AG08395 (cell line): ENCODE results near the gene BICD1.
A peak's percentile ranks its signal among the peaks of the same experiment; 100 is the strongest.
"Not testable (repeated sequence)": the region's sequence is repeated elsewhere in the genome, so short reads cannot be mapped to it uniquely, and the experiment has no call there.

Experiments
- DNase-seq: peaks from one replicate; pipeline ENCODE4 v3.0.0; 2012; ENCODE audit warnings: mixed read lengths, low spot score

Gene BICD1

DNA sequence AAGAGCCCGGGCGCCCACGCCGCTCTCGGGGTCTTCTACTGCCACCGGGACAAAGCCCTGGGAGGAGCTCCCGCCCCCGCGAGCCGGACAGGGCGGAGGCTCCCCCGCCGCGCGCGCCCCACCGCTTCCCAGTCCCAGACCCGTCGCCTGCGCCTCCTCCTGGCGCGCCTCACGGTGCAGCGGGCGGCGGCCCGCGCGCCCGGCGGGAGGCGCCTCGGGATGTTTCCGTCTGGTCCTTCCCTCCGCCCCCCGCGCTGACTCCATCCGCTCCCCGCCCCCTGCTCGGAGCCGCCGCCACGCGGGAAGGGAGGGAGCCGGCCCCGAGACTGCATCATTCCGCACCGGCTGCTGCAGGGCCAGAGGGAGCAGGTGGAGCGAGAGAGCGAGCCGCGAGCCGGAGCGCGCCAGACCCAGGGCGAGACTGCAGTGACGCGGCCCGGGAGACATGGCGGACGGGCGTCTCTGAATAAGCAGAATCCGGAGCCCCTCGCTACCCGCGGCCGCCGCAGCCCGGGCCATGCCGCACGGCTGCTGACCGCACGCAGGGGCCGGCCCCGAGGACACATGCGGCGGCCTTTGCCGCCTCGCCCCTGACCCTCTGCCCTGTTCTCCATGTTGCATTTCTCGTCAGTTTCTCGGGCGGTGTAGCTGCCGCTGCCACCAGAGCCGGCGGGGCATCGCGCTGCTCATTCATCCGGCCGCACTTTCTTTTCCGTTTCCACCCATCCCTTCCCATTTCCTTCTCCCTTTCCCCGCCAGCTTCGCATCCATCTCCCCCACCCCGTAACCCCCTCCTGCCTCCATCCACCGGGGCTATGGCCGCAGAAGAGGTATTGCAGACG lies at the start of gene BICD1:
BICD1 (plus strand) TSS at position 331 of the 842 bp plus-strand sequence; CDS start at position 816, 485 bp downstream.
- DNase-seq: peak; percentile 91

GRCh38 chr12:32061033-32061432 lies 45.6 kb upstream of the BICD1 start:
- no peak for DNase-seq

- no peak for DNase-seq
Observed at GRCh38 chr12:32062881-32063280, 43.8 kb upstream of the BICD1 start.

DNA sequence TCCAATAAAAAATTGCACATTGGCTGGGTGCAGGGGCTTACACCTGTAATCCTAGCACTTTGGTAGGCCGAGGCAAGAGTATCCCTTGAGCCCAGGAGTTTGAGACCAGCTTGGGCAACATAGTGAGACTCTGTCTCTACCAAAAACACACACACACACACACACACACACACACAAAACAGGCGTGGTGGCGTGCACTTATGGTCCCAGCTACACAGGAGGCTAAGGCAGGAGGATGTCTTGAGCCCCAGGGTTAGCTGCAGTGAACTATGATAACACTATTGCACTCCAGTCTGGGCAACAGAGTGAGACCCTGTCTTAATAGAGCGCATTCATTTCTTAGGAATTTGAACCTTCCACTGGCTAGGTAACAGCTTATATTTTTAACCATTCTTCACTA lies 42.9 kb upstream of the BICD1 start:
- no peak for DNase-seq

DNA sequence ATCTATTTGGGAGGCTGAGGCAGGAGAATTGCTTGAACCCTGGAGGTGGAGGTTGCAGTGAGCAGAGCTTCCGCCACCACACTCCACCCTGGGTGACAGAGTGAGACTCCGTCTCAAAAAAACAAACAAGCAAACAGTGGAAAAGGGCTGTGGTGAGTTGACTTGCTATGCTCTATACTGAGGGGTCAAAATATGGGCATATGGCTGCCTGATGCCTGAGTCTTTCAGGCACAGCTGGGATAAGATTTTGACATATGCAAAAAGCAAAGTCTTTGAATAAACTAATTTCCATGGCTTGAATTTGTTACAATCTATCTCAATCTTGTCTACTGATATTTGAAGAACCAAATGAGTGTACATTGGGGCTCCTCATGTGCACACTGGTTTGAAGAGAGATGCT lies 40.4 kb upstream of the BICD1 start:
- DNase-seq: no peak

DNA sequence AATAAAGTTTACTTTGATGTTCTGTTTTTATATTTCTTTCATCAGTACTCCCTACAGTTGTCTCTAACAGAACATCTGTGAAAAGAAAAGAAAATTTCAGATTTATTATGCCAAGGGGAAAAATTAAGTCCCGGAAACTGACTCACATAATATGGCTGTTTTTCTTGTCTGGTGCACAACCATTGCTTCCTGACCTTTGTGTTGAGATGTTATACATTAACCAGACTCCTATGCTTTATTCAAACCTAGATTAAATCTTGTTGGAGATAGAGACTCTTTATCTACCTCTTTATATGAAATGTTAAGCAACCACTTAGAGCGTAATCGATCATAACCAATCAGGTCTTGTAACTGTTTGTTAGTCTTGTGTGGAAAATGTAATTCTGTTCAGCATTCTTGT lies 37.6 kb upstream of the BICD1 start:
- DNase-seq: no peak

- no peak for DNase-seq
Observed at GRCh38 chr12:32069731-32070130, 36.9 kb upstream of the BICD1 start.

GRCh38 chr12:32070370-32070769 lies 36.3 kb upstream of the BICD1 start:
- no peak for DNase-seq

- no peak for DNase-seq
Observed at GRCh38 chr12:32072102-32072501, 34.5 kb upstream of the BICD1 start.

GRCh38 chr12:32074432-32074831 lies 32.2 kb upstream of the BICD1 start:
- no peak for DNase-seq

- no peak for DNase-seq
Observed at GRCh38 chr12:32076941-32077340, 29.7 kb upstream of the BICD1 start.

- no peak for DNase-seq
Observed at GRCh38 chr12:32080435-32080834, 26.2 kb upstream of the BICD1 start.

DNA sequence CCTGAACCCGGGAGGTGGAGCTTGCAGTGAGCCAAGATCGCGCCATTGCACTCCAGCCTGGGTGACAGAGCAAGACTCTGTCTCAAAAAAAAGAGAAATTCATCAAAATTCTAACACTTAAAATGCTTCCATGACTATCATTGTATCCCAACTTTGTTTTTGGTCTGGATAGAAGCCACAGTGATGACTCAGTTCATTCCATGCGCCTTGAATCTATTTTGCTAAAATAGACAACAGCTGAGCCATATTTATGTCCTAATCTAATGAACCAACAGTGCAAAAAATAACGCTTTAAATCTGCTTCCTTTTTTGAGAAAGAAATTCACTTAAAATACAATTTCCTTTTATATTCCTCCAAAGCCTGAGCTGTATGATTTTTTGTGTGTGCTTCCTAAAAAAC lies 23.2 kb upstream of the BICD1 start:
- peak; percentile 81 for DNase-seq

- no peak for DNase-seq
Observed at GRCh38 chr12:32084017-32084688, 22.5 kb upstream of the BICD1 start.

DNA sequence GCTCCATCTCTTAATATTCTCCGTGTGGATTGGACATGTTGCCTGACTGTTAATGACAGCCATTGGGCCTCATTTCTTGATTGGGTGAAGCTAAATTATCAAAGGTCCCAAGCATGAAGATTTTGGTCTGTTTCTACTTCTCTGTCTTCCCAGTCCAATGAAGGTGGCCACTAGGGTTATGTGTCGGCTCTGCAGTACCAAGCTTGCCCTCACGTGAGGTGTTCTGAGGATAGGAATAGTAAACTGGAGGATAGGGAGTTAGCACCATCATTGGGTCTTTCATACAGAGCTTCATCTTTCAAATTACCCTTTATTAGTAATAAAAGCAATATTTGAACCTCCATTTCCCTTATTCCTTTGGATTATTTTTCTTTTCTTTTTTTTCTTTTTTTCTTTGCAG lies 21.9 kb upstream of the BICD1 start:
- DNase-seq: no peak

- DNase-seq: no peak
Observed at GRCh38 chr12:32087306-32087705, 19.3 kb upstream of the BICD1 start.

DNA sequence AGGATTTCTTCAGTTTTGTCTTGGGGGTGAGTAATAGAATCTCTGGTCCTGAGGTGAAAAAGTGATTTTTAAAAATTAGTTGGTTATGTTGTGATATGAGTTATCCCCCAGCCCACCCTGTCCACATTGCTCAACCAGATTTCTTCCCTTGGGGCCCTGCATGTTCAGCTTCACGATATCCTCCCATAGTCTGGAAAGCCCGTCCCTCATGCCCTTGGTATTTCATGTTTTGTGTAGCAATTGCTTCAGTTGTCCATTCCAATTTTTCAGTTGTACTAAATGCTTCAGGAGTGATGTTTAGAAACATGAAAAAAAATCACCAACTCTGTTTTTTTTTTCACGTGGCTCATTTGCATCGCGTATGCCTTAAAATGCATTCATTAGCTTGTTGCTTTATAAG lies 17.5 kb upstream of the BICD1 start:
- no peak for DNase-seq

- peak; percentile 14 for DNase-seq
Observed at GRCh38 chr12:32089586-32089985, 17.1 kb upstream of the BICD1 start.

DNA sequence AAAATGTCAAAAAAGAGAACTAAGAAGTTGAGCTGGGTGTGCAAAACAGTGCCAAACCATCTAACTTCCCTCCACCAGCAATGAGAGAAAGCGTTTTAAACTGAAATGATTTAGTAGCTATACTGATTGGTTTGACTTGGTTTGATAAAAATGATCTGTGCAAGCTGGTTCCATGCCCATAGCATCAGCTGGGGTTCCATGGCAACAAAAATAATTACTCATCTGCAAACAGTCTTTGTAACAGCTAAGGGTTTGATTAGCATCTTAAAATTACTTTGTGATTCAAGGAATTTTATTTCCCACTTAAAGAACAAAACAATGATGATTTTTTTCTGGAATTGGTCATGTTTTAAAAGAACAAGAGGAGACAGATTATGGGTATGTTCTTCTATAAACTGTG lies 15.0 kb upstream of the BICD1 start:
- DNase-seq: no peak

GRCh38 chr12:32098112-32098511 lies 8.5 kb upstream of the BICD1 start:
- no peak for DNase-seq

DNA sequence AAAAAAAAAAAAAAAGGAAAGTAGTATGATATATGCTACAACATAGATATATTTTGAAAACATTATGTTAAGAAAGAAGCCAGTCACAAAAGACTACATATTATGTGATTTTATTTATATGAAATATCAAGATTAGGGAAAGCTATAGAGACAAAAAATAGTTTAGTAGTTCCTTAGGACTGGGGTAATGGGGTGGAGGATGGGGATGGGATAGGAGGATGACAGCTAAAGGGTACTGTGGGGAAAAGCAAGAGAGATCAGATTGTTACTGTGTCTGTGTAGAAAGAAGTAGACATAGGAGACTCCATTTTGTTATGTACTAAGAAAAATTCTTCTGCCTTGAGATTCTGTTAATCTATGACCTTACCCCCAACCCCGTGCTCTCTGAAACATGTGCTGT lies 7.4 kb upstream of the BICD1 start:
- DNase-seq: not testable (repeated sequence)

DNA sequence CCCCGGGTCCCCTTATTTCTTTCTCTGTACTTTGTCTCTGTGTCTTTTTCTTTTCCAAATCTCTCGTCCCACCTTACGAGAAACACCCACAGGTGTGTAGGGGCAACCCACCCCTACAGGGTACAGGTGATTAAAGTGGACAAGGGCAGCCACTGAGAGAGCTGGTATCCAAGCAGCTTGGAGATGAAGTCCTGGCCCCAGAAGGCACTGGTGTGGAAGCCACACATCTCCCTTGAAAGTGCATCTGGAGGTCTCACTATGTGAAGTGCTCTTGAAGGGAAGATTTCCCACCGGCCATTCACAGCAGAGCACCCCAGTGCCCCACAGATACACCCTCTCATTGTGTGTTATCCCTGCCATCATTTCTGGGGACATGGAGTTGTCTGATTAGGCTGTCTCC lies 6.3 kb upstream of the BICD1 start:
- DNase-seq: no peak

DNA sequence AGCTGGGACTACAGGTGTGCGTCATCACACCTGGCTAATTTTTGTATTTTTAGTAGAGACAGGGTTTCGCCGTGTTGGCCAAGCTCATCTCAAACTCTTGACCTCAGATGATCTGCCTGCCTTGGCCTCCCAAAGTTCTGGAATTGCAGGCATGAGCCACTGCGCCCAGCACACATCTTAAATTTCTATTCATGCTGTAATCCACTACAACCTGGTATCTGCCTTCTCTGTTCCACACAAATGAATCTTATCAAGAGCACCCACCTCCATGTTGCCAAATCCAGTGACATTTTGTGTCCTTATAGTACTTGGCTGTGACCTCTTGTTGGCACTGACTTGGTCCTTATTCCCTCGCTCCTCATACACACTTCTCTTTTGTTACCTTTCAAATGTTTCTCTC lies 5.8 kb upstream of the BICD1 start:
- DNase-seq: no peak

GRCh38 chr12:32102234-32102633 lies 4.4 kb upstream of the BICD1 start:
- no peak for DNase-seq
